CD8-positive, alpha-beta memory T cell (primary cell): ENCODE data around the gene MTCH2. TPM values are rescaled to one million over a fixed set of nuclear protein-coding genes. Genes with fewer than 3 reads are reported as not detected.
A peak's percentile ranks its signal among the peaks of the same experiment; 100 is the strongest.

ENCODE experiments used
- CTCF ChIA-PET: fragments of 350-600 bp; sonication (Branson Sonifier 250); formaldehyde crosslinking; loops from one replicate; lab custom pipeline; 2021; ENCODE audit warnings: antibody characterized with exemption; lab: Charles Lee
- POLR2A ChIA-PET: fragments of 350-600 bp; sonication (Branson Sonifier 250); formaldehyde crosslinking; loops from one replicate; lab custom pipeline; 2021; ENCODE audit warnings: antibody characterized with exemption; lab: Charles Lee
- DNase-seq, 5 donors: peaks; one replicate each; pipeline versions ENCODE4 v3.0.0 to v3.0.0-alpha.2; 2020 to 2022; ENCODE audit warnings: mixed read lengths in 1 of 5
- H3K27ac ChIP-seq: one replicate; pipeline ENCODE4 v1.7.0; 2013; ENCODE audit warnings: low read depth, mild to moderate bottlenecking, low read length, moderate library complexity
- H3K27me3 ChIP-seq: 2 replicates; pipeline ENCODE4 v1.7.0; 2013; ENCODE audit warnings: low read length, mild to moderate bottlenecking; ENCODE audit not compliant: insufficient read depth, poor library complexity, severe bottlenecking
- H3K36me3 ChIP-seq: 2 replicates; pipeline ENCODE4 v1.7.0; 2013; ENCODE audit warnings: mild to moderate bottlenecking, low read length, moderate library complexity; ENCODE audit not compliant: insufficient read depth
- H3K4me1 ChIP-seq: 2 replicates; pipeline ENCODE4 v1.7.0; 2013; ENCODE audit warnings: mild to moderate bottlenecking, low read length, moderate library complexity; ENCODE audit not compliant: insufficient read depth
- H3K4me3 ChIP-seq: 2 replicates; pipeline ENCODE4 v1.7.0; 2013; ENCODE audit warnings: mild to moderate bottlenecking, low read length
- H3K9me3 ChIP-seq: 2 replicates; pipeline ENCODE4 v1.7.0; 2013; ENCODE audit warnings: mild to moderate bottlenecking, low read length
- H3K27ac Mint-ChIP-seq, 8 donors: one replicate each; pipeline ENCODE4 v1.8.0; 2020 to 2021; ENCODE audit warnings: mixed read lengths in 8 of 8, mild to moderate bottlenecking in 6 of 8, inconsistent platforms in 3 of 8, moderate library complexity in 3 of 8
- H3K27me3 Mint-ChIP-seq, 2 donors: one replicate each; pipeline ENCODE4 v1.8.0; 2020 to 2021; ENCODE audit warnings: mixed read lengths in 2 of 2, mild to moderate bottlenecking in 1 of 2, moderate library complexity in 1 of 2
- H3K36me3 Mint-ChIP-seq, 3 donors: one replicate each; pipeline ENCODE4 v1.8.0; 2020 to 2021; ENCODE audit warnings: mixed read lengths in 3 of 3, inconsistent platforms in 1 of 3, mild to moderate bottlenecking in 1 of 3
- H3K4me1 Mint-ChIP-seq, 3 donors: one replicate each; pipeline ENCODE4 v1.8.0; 2020 to 2021; ENCODE audit warnings: mixed read lengths in 3 of 3, inconsistent platforms in 1 of 3, mild to moderate bottlenecking in 1 of 3
- H3K4me3 Mint-ChIP-seq, 7 donors: one replicate each; pipeline ENCODE4 v1.8.0; 2020 to 2021; ENCODE audit warnings: mixed read lengths in 7 of 7, mild to moderate bottlenecking in 6 of 7, moderate library complexity in 4 of 7, inconsistent platforms in 2 of 7
- H3K9me3 Mint-ChIP-seq, 5 donors: one replicate each; pipeline ENCODE4 v1.8.0; 2020 to 2022; ENCODE audit warnings: mixed read lengths in 5 of 5, mild to moderate bottlenecking in 3 of 5, moderate library complexity in 2 of 5, inconsistent platforms in 1 of 5
- polyA plus RNA-seq: library from polyadenylated mRNA; unstranded; fragments of 300-500 nt; fragmentation: Illumina TruSeq; gene quantifications from one replicate; pipeline ENCODE4 v1.2.3, GENCODE V29; 2021
- total RNA-seq, 2 experiments: library from RNA; stranded (reverse); gene quantifications; one replicate each; pipeline ENCODE4 v1.2.3, GENCODE V29; 2021

The MTCH2 gene
- total and polyA plus RNA-seq, 3 experiments from 2014 or later = 63.7 to 131 (median 124) TPM

DNA sequence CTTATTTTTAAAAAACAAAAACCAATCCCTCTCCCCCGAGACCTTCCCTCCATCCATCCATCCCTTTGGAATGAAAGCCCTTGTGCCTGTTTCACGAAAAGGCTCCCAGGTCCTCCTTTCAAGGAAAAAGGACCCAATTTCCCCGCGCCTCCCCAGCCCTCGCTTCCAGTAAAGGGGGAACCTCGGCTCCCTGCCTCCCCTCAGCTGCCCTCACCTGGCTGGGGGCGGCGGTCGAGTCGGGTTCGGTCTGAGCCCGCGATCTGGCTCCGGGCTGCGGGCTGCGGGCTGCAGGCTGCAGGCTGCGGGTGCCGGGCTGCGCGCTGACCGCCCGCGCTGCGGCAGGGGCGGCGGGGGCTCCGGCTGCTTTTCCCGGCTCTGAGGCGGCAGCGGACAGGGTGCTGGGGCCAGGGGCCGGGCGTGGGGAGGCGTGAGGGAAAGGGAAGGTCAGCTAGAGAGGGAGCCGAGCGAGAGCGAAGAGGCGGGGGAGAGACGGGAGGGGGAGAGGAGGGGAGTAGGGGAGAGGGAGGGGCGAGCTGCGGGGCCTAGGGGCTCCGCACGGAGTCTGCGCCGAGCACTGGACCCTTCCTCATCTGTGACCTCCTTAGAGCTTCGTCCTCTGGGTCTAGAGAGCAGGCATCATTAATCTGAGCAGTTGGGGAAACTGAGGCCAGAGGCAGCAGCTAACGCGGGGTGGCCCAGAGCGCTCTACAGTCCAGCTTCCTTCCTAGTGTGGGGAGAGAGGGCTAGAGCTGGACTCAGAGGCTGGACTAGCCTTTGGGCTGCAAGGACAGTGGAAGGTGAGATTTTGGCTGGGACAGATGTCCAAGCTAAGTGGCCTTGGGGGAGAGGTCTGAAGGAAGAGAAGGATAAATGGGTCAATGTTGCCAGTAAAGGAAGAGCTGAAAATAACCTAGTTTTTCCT is 48.2 kb downstream of the MTCH2 start, which contains the start of gene C1QTNF4:
TSS of gene C1QTNF4 (minus strand) at position 478 of the 922 bp plus-strand sequence. CDS start 3,601 bp downstream, outside the sequence.
- CTCF ChIA-PET = no interaction called here
- DNase-seq = no peak

DNA sequence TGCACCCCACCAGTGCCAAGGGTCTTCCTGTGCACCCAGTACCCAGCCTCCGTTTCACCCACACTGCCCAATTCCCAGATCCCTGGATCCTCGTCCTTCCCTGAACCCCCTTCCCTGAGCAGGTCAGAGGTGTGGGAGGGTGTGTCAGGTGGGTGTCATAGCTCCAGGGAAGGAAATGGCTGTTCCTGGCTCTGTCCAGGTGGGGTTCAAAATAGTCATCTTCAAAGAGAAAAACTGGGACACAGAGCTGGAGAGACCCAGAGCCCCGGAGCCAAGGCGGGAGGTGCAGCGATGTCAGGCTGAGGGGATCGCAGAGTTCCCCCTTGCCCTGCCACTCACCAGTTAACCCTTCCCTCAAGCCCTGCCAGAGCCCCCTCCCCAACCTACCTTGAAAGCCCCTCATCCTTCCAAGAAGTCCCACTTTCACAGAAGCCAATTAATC is 48.8 kb downstream of the MTCH2 start:
- Histone ChIP-seq H3K4me3 (no peak overlapping the region), H3K27ac (no peak overlapping the region), H3K9me3 (no peaks in the 10 kb centered on the region), H3K4me1 (no peaks in the 10 kb centered on the region), H3K36me3 (no peaks in the 10 kb centered on the region), H3K27me3 (peaks cover 24% of the 10 kb centered on the region)
- H3K27me3 Mint-ChIP-seq = peaks cover 29 to 35% of the 10 kb centered on the region in 2 donors
- H3K36me3 Mint-ChIP-seq = peaks cover 0 to 4% (median 0%) of the 10 kb centered on the region in 3 donors
- H3K4me1 Mint-ChIP-seq = peaks cover 0 to 14% (median 2%) of the 10 kb centered on the region in 3 donors
- DNase-seq = no peak
- POLR2A ChIA-PET = no interaction called here
- H3K9me3 Mint-ChIP-seq = no peaks in the 10 kb centered on the region
- H3K4me3 Mint-ChIP-seq = no peak overlapping the region
- H3K27ac Mint-ChIP-seq = no peak overlapping the region
- CTCF ChIA-PET = no interaction called here

More for the DNA sequence above, 48.2 kb downstream of the MTCH2 start, which contains the start of gene C1QTNF4:
- Mint-ChIP-seq H3K27me3 (peaks cover 29 to 35% of the 10 kb centered on the region in 2 donors), H3K36me3 (peaks cover 0 to 4% (median 1%) of the 10 kb centered on the region in 3 donors), H3K27ac (no peak within 1 kb of the TSS), H3K9me3 (no peaks in the 10 kb centered on the region), H3K4me3 (no peak within 1 kb of the TSS), H3K4me1 (peaks cover 0 to 14% (median 2%) of the 10 kb centered on the region in 3 donors)
- Histone ChIP-seq H3K27me3 (peaks cover 24% of the 10 kb centered on the region), H3K9me3 (no peaks in the 10 kb centered on the region), H3K27ac (no peak within 1 kb of the TSS), H3K36me3 (no peaks in the 10 kb centered on the region), H3K4me3 (no peak within 1 kb of the TSS), H3K4me1 (no peaks in the 10 kb centered on the region)
- POLR2A ChIA-PET = no interaction called here

DNA sequence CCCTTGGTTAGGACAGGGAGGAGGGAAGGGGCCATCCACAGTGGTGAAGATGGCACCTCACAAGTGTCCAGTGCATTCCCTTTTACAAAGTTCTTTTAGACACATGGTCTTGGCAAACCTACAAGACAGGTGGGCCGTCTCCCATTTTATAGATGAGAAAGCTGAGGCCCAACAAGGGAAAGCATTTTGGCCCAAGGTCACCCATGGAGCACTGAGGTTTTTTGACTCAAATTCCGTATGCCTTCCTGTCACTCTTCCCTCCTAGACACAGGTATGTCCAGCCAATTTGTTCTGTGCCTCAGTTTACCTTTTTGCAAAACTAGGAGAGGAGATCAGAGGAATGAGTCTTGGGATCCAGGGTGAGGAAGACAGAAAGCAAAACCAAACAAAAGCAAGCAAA is 49.4 kb downstream of the MTCH2 start:
- no peaks in the 10 kb centered on the region for H3K36me3 ChIP-seq
- H3K27ac ChIP-seq = no peak overlapping the region
- peaks cover 24% of the 10 kb centered on the region for H3K27me3 ChIP-seq
- CTCF ChIA-PET = no interaction called here
- H3K4me1 ChIP-seq = no peaks in the 10 kb centered on the region
- Mint-ChIP-seq H3K4me1 (peaks cover 0 to 14% (median 2%) of the 10 kb centered on the region in 3 donors), H3K4me3 (no peak overlapping the region), H3K36me3 (peaks cover 0 to 4% (median 0%) of the 10 kb centered on the region in 3 donors), H3K27me3 (peaks cover 29 to 35% of the 10 kb centered on the region in 2 donors), H3K27ac (no peak overlapping the region), H3K9me3 (no peaks in the 10 kb centered on the region)
- POLR2A ChIA-PET = no interaction called here
- DNase-seq = no peak
- no peak overlapping the region for H3K4me3 ChIP-seq
- no peaks in the 10 kb centered on the region for H3K9me3 ChIP-seq

DNA sequence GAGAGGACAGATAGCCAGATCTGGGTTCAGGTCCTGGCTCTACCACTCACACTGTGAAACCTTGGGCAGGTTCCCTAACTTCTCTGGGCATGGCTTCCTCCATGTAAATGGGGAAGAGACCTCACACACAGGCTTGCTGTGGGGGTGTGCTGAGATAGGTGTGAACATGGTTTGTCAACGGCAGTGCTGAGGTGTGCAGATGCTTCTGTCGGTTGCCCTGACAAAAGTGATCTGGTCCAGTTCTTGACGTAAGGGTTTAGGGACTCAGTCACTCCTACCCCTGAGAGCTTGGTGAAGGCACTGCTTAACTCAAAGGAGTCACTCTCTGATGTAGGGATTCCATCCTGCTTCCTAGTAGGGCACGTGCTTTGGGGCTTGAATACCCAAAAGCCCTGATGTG is 50.1 kb downstream of the MTCH2 start:
- Histone ChIP-seq H3K36me3 (no peaks in the 10 kb centered on the region), H3K27me3 (peaks cover 24% of the 10 kb centered on the region), H3K4me3 (no peak overlapping the region), H3K27ac (no peak overlapping the region), H3K4me1 (no peaks in the 10 kb centered on the region), H3K9me3 (no peaks in the 10 kb centered on the region)
- peaks cover 29 to 35% of the 10 kb centered on the region in 2 donors for H3K27me3 Mint-ChIP-seq
- H3K4me3 Mint-ChIP-seq = no peak overlapping the region
- CTCF ChIA-PET = no interaction called here
- H3K36me3 Mint-ChIP-seq = peaks cover 0 to 4% (median 0%) of the 10 kb centered on the region in 3 donors
- no peaks in the 10 kb centered on the region for H3K9me3 Mint-ChIP-seq
- no peak overlapping the region for H3K27ac Mint-ChIP-seq
- POLR2A ChIA-PET = no interaction called here
- peaks cover 0 to 14% (median 2%) of the 10 kb centered on the region in 3 donors for H3K4me1 Mint-ChIP-seq
- DNase-seq = no peak

DNA sequence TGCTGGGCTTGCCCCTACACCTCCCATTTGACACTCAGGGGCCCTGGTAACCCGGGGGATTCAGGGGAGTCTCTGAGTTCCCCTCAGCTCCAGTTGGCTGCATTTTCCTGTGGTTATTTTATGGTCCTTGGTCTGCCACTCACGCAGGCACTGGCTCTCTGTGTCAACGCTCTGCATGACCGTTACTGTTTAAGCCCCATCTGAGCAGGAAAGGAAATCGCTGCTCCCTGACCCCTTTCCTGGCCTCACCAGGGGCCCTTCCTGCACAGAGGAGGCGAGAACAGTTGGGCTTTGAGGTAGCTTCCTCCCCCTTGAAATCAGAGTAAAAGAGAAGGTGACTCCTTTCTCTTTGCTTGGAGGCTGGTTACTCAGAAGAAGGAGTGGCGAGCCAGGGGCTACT is 50.6 kb downstream of the MTCH2 start:
- H3K27ac ChIP-seq = no peak overlapping the region
- ChIA-PET CTCF (no interaction called here), POLR2A (no interaction called here)
- Mint-ChIP-seq H3K27me3 (peaks cover 29 to 35% of the 10 kb centered on the region in 2 donors), H3K4me3 (no peak overlapping the region), H3K27ac (no peak overlapping the region), H3K9me3 (no peaks in the 10 kb centered on the region), H3K4me1 (peaks cover 0 to 14% (median 2%) of the 10 kb centered on the region in 3 donors), H3K36me3 (peaks cover 0 to 4% (median 0%) of the 10 kb centered on the region in 3 donors)
- DNase-seq = no peak
- H3K36me3 ChIP-seq = no peaks in the 10 kb centered on the region
- H3K4me3 ChIP-seq = no peak overlapping the region
- H3K4me1 ChIP-seq = no peaks in the 10 kb centered on the region
- H3K27me3 ChIP-seq = peaks cover 24% of the 10 kb centered on the region
- no peaks in the 10 kb centered on the region for H3K9me3 ChIP-seq

DNA sequence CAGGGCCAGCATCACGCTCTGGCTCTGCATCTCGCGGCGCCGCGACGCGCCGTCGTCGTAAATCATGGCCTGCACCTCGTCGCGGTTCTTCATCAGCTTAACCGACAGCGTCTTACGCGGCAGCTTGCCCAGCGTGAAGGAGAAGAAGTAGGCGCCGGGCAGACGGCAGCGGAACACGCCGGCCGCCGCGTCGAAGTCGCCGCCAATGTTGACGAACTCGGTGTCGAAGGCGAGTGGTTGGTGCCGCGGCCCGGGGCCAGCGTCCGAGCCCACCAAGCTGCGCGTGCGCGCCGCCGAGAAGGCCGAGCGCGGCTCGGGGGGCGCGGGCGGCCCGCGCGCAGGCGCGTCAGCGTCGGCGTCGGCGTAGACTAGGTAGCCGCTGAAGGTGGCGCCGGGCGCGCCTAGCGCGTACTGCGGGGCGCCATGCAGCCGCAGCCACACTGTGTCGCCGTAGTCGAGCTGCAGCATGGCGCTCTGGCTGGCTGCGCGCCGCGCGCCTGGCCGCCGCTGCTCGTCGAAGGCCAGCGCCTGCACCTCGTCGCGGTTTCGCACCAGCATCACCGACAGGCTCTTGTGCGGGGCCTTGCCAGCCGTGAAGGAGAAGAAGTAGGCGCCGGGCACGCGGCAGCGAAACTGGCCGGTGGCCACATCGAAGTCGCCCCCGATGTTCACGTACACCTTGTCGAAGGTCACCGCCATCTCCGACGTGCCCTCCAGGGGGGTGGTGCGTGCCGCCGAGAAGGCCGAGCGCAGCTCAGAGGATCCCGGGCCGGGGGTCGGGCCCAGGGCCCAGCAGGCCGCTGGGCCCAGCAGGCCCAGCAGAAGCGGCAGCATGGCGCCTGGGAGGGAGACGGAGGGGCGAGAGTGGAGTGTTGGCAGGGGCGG is 52.1 kb downstream of the MTCH2 start:
- Mint-ChIP-seq H3K9me3 (no peaks in the 10 kb centered on the region), H3K4me1 (peaks cover 0 to 14% (median 2%) of the 10 kb centered on the region in 3 donors), H3K27ac (peak overlapping the region in 1 of 8 donors; percentile 90), H3K36me3 (peaks cover 0 to 4% (median 2%) of the 10 kb centered on the region in 3 donors), H3K27me3 (peaks cover 26 to 27% of the 10 kb centered on the region in 2 donors), H3K4me3 (no peak overlapping the region)
- H3K27ac ChIP-seq = no peak overlapping the region
- H3K27me3 ChIP-seq = peaks cover 24% of the 10 kb centered on the region
- CTCF ChIA-PET = no interaction called here
- no peak overlapping the region for H3K4me3 ChIP-seq
- no peaks in the 10 kb centered on the region for H3K4me1 ChIP-seq
- no peaks in the 10 kb centered on the region for H3K9me3 ChIP-seq
- no peaks in the 10 kb centered on the region for H3K36me3 ChIP-seq
- POLR2A ChIA-PET = no interaction called here
- no peak for DNase-seq

DNA sequence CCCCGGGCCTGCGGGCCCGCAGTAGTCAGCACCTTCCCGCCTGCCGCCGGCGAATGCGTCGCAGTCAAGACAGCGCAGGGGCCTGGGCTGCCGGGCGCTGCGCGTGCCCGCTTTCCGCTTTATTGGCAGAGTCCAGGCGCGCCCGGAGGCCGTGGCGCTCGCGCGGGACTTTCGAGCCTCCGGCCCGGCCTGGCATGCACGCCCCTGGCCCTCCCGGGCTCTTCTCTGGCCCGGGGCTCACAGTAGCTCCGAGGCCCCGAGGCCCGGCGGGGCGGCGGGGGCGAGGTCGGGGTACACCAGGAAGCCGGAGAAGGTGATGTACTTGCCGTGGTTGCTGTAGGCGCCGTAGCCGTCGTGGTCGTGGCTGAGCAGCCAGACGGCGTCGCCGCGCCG is 52.8 kb downstream of the MTCH2 start:
- DNase-seq = no peak
- POLR2A ChIA-PET = no interaction called here
- no peaks in the 10 kb centered on the region for H3K9me3 Mint-ChIP-seq

More for the DNA sequence above, 52.8 kb downstream of the MTCH2 start:
- Mint-ChIP-seq H3K27ac (no peak overlapping the region), H3K27me3 (peaks cover 20 to 21% of the 10 kb centered on the region in 2 donors), H3K36me3 (peaks cover 0 to 8% (median 2%) of the 10 kb centered on the region in 3 donors), H3K4me3 (no peak overlapping the region), H3K4me1 (peaks cover 0 to 14% (median 2%) of the 10 kb centered on the region in 3 donors)
- Histone ChIP-seq H3K36me3 (no peaks in the 10 kb centered on the region), H3K4me3 (no peak overlapping the region), H3K4me1 (no peaks in the 10 kb centered on the region), H3K27me3 (peaks cover 18% of the 10 kb centered on the region), H3K9me3 (no peaks in the 10 kb centered on the region), H3K27ac (no peak overlapping the region)
- CTCF ChIA-PET = no interaction called here
